OCI-LY7 (cell line): ENCODE measurements around the gene FAM163B.

ENCODE experiments used
- EZH2phosphoT487 ChIP-seq: fragments of 200-600 bp; sonication (generic); IDR thresholded peaks from 2 replicates; pipeline ENCODE4 v1.6.1; 2018; ENCODE audit warnings: low read depth, borderline replicate concordance, mild to moderate bottlenecking, mixed run types, antibody characterized with exemption, low read length, moderate library complexity, mixed read lengths
- TF ChIP-seq, protein P1 (sequence below): fragments of 200-600 bp; sonication (generic); conservative IDR thresholded peaks from 2 replicates; pipeline ENCODE4 v1.5.1; 2014; ENCODE audit warnings: mild to moderate bottlenecking, antibody characterized with exemption, low read length, moderate library complexity, mixed read lengths

DNA sequence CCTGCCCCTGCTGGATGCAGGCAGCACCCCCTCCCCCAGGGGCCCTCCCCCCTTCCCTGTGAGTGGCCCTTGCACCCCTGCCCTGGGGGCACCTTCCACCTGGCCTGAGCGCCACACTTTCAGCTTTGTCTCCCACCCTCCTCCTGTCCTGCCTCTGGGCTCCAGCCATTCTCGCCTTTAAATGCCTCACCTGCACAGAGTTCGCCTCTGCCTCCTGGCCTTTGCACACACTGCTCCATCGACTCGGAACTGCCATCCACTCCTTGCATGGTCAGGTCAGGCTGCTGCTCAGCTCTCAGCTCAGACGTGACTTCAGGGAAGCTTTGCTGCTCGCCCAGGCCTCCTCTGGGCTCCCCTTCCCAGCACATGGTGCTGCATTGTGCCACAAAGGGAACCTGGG lies 10.2 kb downstream of the FAM163B start:
- TF ChIP-seq, protein P1, sequence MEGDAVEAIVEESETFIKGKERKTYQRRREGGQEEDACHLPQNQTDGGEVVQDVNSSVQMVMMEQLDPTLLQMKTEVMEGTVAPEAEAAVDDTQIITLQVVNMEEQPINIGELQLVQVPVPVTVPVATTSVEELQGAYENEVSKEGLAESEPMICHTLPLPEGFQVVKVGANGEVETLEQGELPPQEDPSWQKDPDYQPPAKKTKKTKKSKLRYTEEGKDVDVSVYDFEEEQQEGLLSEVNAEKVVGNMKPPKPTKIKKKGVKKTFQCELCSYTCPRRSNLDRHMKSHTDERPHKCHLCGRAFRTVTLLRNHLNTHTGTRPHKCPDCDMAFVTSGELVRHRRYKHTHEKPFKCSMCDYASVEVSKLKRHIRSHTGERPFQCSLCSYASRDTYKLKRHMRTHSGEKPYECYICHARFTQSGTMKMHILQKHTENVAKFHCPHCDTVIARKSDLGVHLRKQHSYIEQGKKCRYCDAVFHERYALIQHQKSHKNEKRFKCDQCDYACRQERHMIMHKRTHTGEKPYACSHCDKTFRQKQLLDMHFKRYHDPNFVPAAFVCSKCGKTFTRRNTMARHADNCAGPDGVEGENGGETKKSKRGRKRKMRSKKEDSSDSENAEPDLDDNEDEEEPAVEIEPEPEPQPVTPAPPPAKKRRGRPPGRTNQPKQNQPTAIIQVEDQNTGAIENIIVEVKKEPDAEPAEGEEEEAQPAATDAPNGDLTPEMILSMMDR, result no peak
- TF ChIP-seq EZH2phosphoT487, result no peak
